Esophagus squamous epithelium (tissue), 5 donors: ENCODE measurements around the gene MMD. TPM values are rescaled to one million over a fixed set of nuclear protein-coding genes. Genes with fewer than 3 reads are reported as not detected.
"Not testable (repeated sequence)": the region's sequence is repeated elsewhere in the genome, so short reads cannot be mapped to it uniquely, and the experiment has no call there.

Experiments
- DNase-seq: peaks from one replicate; lab custom pipeline; 2025; lab: John Stamatoyannopoulos, UW
- H3K27ac ChIP-seq, 4 donors: fragments of 200-600 bp; sonication (generic); one replicate each; pipeline ENCODE4 v1.5.1; 2016 to 2019; ENCODE audit warnings: mild to moderate bottlenecking in 1 of 4
- H3K27me3 ChIP-seq, 4 donors: fragments of 200-600 bp; sonication (generic); 1 replicate in 3 of 4; 2 replicates in 1 of 4; pipeline versions ENCODE4 v1.5.1 to v1.6.0; 2017 to 2021; ENCODE audit warnings: antibody characterized with exemption in 1 of 4
- H3K36me3 ChIP-seq, 3 donors: fragments of 200-600 bp; sonication (generic); one replicate each; pipeline ENCODE4 v1.5.1; 2016 to 2019
- H3K4me1 ChIP-seq, 3 donors: fragments of 200-600 bp; sonication (generic); one replicate each; pipeline ENCODE4 v1.5.1; 2017 to 2019
- H3K4me3 ChIP-seq, 4 donors: fragments of 200-600 bp; sonication (generic); 1 replicate in 3 of 4; 2 replicates in 1 of 4; pipeline ENCODE4 v1.5.1; 2016 to 2019; ENCODE audit warnings: mild to moderate bottlenecking in 2 of 4, moderate library complexity in 1 of 4
- H3K9me3 ChIP-seq, 3 donors: fragments of 200-600 bp; sonication (generic); one replicate each; pipeline ENCODE4 v1.5.1; 2016 to 2019
- CTCF ChIP-seq, 6 experiments: fragments of 450-650 bp in 4 of 6; fragments of 200-600 bp in 2 of 6; sonication (generic) in 2 of 6; IDR thresholded peaks; one replicate each; pipeline ENCODE4 v1.5.1; 2016 to 2019; ENCODE audit warnings: antibody characterized with exemption in 6 of 6, mild to moderate bottlenecking in 4 of 6, moderate library complexity in 4 of 6
- POLR2A ChIP-seq, 4 donors: fragments of 450-650 bp; IDR thresholded peaks; one replicate each; pipeline ENCODE4 v1.6.1; 2017; ENCODE audit warnings: antibody characterized with exemption in 4 of 4, mild to moderate bottlenecking in 4 of 4, moderate library complexity in 3 of 4
- WGBS, 2 donors: methylation state at CpG; one replicate each; pipeline ENCODE4 v1.1.5; 2018; 5-methylcytosine and 5-hydroxymethylcytosine counted together
- intact Hi-C: fragments of 100-400 bp; cut with DNase I; formaldehyde crosslinking; loops from one replicate; pipeline ENCODE4 v1.15.0; 2022
- total RNA-seq, 4 donors: library from RNA; depleted of rRNA; stranded (reverse); fragments of >200 nt; gene quantifications; one replicate each; pipeline ENCODE4 v1.1.0, GENCODE V29; 2016
- donor health status: DM: yes; HTN: yes; CAD: no.

Gene MMD
- total RNA-seq, 4 donors from 2014 or later, result 1.3 to 14.7 (median 8.9) TPM

- H3K27me3 ChIP-seq, result no peaks in the 10 kb centered on the region
- no peak for DNase-seq
- TF ChIP-seq CTCF (IDR thresholded peaks at IDR 0.05) (no peak), POLR2A (IDR thresholded peaks at IDR 0.05) (no peak)
- H3K9me3 ChIP-seq, result no peaks in the 10 kb centered on the region
- 90 to 96% methylated on average over 4 of the region's 4 CpGs for WGBS, 2 donors
- no peak overlapping the region for H3K27ac ChIP-seq
- intact Hi-C loops, result loop anchor here (10.0 kb wide), 1 partner anchor 64 kb away; no protein-coding TSS in a partner anchor
- peaks cover 0 to 82% (median 3%) of the 10 kb centered on the region in 3 donors for H3K36me3 ChIP-seq
- no peaks in the 10 kb centered on the region for H3K4me1 ChIP-seq
- no peak overlapping the region for H3K4me3 ChIP-seq
These were observed 12.4 kb downstream of the MMD start for GRCh38 chr17:55409030-55409800.

- Histone ChIP-seq H3K36me3 (peaks cover 0 to 81% (median 3%) of the 10 kb centered on the region in 3 donors), H3K4me3 (no peak overlapping the region), H3K27ac (no peak overlapping the region), H3K4me1 (no peaks in the 10 kb centered on the region), H3K9me3 (no peaks in the 10 kb centered on the region), H3K27me3 (no peaks in the 10 kb centered on the region)
- intact Hi-C loops, result loop anchor here (10.0 kb wide), 1 partner anchor 63 kb away; no protein-coding TSS in a partner anchor
- TF ChIP-seq CTCF (IDR thresholded peaks at IDR 0.05) (no peak), POLR2A (IDR thresholded peaks at IDR 0.05) (no peak)
- WGBS, 2 donors, result 65 to 76% methylated on average over 5 of the region's 5 CpGs
- DNase-seq, result no peak
These were observed 13.7 kb downstream of the MMD start for GRCh38 chr17:55407641-55408566.

GRCh38 chr17:55405600-55405999 is 16.0 kb downstream of the MMD start:
- Histone ChIP-seq H3K4me3 (no peak overlapping the region), H3K27me3 (no peaks in the 10 kb centered on the region), H3K27ac (no peak overlapping the region), H3K9me3 (no peaks in the 10 kb centered on the region), H3K4me1 (no peaks in the 10 kb centered on the region), H3K36me3 (peaks cover 0 to 82% (median 3%) of the 10 kb centered on the region in 3 donors)
- TF ChIP-seq POLR2A (IDR thresholded peaks at IDR 0.05) (no peak), CTCF (IDR thresholded peaks at IDR 0.05) (no peak)
- WGBS, 2 donors, result 67 to 78% methylated on average over 1 of the region's 1 CpG
- no peak for DNase-seq
- intact Hi-C loops, result loop anchor here (10.0 kb wide), 1 partner anchor 61 kb away; no protein-coding TSS in a partner anchor

GRCh38 chr17:55404197-55404596 is 17.4 kb downstream of the MMD start:
- not testable (repeated sequence) for H3K27me3 ChIP-seq, H3K27ac ChIP-seq, H3K4me3 ChIP-seq, H3K9me3 ChIP-seq, DNase-seq, H3K4me1 ChIP-seq
- 85 to 91% methylated on average over 4 to 5 of the region's 5 CpGs for WGBS, 2 donors
- peaks cover 0 to 81% (median 0%) of the 10 kb centered on the region in 3 donors for H3K36me3 ChIP-seq
- intact Hi-C loops, result loop anchor here (10.0 kb wide), 1 partner anchor 59 kb away; no protein-coding TSS in a partner anchor

GRCh38 chr17:55402374-55402773 is 19.3 kb downstream of the MMD start:
- peaks cover 0 to 69% (median 0%) of the 10 kb centered on the region in 3 donors for H3K36me3 ChIP-seq

More at GRCh38 chr17:55402374-55402773, 19.3 kb downstream of the MMD start:
- no peaks in the 10 kb centered on the region for H3K27me3 ChIP-seq
- no peaks in the 10 kb centered on the region for H3K9me3 ChIP-seq
- 39 to 50% methylated on average over 4 of the region's 4 CpGs for WGBS, 2 donors
- no peak for DNase-seq
- TF ChIP-seq POLR2A (IDR thresholded peaks at IDR 0.05) (no peak), CTCF (IDR thresholded peaks at IDR 0.05) (no peak)
- H3K27ac ChIP-seq, result no peak overlapping the region
- H3K4me3 ChIP-seq, result no peak overlapping the region
- H3K4me1 ChIP-seq, result no peaks in the 10 kb centered on the region
- intact Hi-C loops, result loop anchor here (10.0 kb wide), 1 partner anchor 58 kb away; no protein-coding TSS in a partner anchor
